ENCODE data around the gene GLCCI1.
"Not testable (repeated sequence)": the region's sequence is repeated elsewhere in the genome, so short reads cannot be mapped to it uniquely, and the experiment has no call there.

Gene GLCCI1

DNA sequence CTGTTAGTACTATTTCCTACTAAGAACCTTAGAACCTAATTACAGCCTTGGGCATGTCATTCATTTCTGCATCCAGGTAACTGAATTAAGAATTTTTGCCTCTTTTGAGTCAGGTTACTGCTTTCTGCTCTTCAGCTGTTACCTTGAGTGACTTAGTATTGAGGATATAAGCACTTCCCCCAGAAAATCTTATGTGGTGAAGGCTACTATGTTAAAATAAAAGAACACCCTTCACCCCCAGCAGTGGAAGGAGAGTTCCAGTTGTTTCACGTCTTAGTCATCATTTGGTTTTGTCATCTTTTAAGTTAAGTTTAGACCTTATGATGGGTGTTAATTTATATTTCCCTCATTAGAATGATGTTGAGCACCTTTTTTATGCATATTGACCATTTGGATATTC is 82.8 kb downstream of the GLCCI1 start:
- no peak for DNase-seq (ENCODE audit: low spot score)

DNA sequence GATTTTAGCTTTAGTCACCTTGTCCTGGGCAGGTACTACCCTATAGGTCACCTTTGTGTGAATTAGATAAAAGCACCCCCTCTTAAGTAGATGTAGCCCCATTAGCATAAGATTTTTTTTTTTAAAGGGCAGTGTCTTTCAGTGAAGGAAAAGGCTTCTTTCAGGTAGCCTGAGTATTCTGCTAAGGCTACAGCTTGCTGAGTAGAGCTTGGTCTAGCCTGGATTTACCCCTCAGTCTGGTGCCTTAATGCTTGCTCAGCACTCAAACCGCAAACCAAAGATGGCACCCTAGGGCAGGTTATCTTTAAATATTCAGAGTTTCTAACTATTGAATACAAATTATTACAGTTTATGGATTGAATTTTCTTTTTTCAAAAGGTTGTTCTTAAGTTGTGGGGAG is 83.4 kb downstream of the GLCCI1 start:
- no peak for DNase-seq (ENCODE audit: low spot score)

DNA sequence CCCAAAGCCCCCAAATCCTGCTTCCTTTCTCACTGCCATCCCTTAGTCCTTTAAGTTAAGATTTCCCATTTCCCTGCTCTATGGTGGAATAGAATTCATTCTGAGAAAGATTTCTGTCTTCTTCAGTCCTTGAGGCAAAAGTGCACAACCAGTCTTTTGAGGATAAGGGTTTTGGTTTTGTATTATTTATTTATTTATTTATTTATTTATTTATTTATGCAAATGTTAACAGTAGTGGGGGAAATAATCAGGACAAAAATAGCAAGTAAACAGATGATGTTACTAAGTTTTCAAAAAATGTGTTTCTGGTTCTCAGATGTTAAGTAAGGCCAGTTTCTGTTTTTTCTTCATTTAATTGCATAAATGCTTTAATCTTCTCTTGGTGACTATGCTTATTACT is 84.2 kb downstream of the GLCCI1 start:
- no peak for DNase-seq (ENCODE audit: low spot score)

DNA sequence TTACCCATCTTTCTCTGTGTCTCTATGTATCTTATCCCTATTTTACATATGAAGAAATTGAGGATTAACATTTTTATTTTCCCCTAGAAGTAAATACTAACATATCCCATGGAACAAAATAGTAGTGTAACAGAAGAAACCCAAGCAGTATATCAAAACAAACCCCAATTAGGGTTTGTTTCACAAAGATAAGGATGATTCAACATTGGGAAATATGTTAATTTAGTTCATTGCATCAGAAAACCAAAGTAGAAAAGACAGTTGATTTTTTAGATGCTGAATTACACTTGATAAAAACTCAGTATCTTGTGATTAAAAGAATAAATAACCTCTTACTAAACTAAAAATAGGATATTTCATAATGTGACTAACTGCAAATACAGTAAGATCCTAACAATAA is 87.8 kb downstream of the GLCCI1 start:
- DNase-seq (ENCODE audit: low spot score), result no peak

- DNase-seq (ENCODE audit: low spot score), result no peak
Measured at GRCh38 chr7:8057566-8057965, 89.0 kb downstream of the GLCCI1 start.

- DNase-seq (ENCODE audit: low spot score), result no peak
Measured at GRCh38 chr7:8058322-8058721, 89.7 kb downstream of the GLCCI1 start.

GRCh38 chr7:8058852-8059251 is 90.3 kb downstream of the GLCCI1 start:
- DNase-seq (ENCODE audit: low spot score), result no peak

DNA sequence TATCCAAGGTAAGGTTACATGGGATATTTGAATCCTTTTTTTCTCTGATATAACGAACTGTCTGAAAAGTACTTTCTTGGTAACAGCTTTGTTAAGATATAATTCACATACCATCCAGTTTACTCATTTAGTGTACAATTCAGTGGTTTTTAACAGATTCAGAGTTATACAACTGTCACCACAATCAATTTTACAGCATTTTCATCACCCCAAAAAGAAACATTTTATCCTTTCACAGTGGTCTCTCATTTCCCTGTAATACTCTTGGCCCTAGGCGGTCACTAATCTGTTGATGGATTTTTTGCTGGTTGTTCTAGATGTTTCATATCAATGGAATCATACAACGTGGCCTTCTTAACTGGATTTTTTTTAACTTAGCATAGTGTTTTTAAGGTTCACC is 91.6 kb downstream of the GLCCI1 start:
- no peak for DNase-seq (ENCODE audit: low spot score)

- not testable (repeated sequence) for DNase-seq (ENCODE audit: low spot score)
Measured at GRCh38 chr7:8063300-8063699, 94.7 kb downstream of the GLCCI1 start.

GRCh38 chr7:8063706-8064297 is 95.2 kb downstream of the GLCCI1 start:
- DNase-seq (ENCODE audit: low spot score), result no peak

GRCh38 chr7:8064828-8065227 is 96.2 kb downstream of the GLCCI1 start:
- no peak for DNase-seq (ENCODE audit: low spot score)

DNA sequence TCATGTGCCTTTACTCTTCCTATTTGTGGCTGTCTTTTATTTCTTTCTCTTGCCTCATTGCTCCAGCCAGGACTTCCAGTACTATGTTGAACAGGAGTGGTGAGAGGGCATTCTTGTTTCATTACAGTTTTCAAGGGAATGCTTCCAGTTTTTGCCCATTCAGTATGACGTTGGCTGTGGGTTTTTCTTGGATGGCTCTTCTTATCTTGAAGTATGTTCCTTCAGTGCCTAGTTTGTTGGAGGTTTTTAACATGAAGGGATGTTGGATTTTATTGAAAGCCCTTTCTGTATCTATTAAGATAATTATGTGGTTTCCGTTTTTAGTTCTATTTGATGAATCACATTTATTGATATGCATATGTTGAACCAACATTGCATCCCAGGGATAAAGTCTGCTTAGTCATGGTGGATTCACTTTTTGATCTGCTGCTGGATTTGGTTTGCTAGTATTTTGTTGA is 96.8 kb downstream of the GLCCI1 start:
- DNase-seq (ENCODE audit: low spot score), result no peak

DNA sequence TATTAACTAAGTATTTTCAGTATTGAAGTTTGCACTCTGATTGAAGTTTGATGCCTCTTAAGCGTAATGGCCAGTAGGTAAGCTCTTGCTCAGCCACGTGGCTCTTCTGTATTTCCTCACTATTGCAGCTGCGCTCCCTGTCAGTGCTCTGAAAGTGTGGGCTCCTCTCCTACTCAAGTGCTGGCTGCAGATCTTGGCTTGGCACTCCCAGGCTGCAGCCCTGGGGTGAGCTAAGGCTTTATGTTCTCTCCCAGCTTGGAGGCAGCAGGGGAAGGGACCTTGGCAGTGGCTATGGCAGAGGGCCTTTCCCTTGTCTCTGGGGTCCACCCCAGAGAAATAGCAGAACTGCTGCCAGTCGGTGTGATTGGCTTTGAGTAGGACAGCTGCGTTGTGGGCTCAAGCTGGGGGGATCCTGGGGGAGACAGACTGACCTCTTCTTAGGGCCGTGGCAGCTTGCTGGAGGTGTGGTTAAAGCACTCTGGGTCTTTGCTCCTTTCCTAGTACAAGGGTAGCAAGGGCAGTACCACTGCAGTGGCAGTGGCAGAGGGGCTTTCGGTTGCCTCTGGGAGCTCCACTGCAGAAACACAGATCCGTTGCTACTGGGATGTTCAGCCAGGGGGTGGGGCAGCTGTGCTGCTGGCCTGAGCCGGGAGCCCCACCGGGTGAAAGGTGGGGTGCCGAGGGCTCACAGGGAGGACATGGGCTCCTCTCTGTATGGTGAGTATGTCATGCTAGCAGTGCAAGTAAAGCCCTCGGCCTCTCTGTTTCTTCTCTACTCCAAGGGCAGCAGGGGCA is 100.5 kb downstream of the GLCCI1 start:
- DNase-seq (ENCODE audit: low spot score), result peak; percentile 35

GRCh38 chr7:8070451-8071180 is 102.0 kb downstream of the GLCCI1 start:
- no peak for DNase-seq (ENCODE audit: low spot score)

DNA sequence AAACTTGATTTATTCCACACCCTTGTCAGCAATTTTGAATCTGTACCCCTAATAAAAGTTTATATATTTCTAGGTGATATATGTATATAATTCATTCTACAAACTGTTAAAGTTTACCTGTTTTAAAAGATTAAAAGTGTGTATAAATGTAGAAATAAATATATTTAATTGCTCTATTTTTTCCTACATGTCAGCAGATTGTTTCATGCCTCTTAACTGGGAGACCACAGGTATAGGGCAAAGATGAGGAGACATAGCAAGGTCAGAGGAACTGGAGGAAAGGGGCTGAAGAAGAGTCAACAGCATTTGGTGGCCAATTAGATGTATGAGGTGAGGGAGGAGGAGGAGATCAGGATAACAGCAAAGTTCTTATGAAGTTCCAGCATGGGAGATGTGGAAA is 109.8 kb downstream of the GLCCI1 start:
- no peak for DNase-seq (ENCODE audit: low spot score)

DNA sequence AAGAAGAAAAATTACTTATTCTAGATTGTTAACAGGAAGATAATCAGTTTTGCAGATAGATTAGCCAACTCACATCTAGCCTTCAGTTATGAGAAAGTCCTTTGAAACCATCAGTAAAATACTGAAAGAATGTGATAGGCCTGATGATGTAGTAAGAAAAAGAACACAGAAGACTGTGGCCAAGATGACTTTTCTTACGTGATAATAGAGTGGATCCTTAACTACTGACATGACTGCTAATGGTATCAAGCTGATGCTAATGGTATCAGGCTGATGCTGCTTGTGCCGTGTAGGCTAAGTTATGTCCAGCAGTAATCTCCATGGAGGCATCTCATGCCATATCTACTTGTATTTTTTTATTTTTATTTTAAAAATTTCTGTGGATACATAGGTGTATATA is 114.2 kb downstream of the GLCCI1 start:
- DNase-seq (ENCODE audit: low spot score), result no peak

DNA sequence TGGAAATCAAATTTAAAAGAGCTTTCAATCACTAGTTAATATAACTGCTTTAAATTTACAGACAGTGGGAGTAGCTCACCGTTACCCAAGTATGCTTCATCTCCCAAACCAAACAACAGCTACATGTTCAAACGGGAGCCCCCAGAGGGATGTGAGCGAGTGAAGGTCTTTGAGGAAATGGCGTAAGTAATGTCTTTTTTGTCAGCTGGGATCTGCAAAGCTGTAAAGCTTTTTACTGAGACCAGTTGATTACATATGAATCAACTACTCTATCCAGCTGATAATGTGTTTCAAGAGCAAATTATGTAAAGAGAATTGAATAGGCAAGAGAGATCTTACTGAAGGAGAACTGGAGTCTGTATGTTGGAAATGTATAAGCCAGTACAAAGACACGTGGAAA is 116.2 kb downstream of the GLCCI1 start:
- no peak for DNase-seq (ENCODE audit: low spot score)

- no peak for DNase-seq (ENCODE audit: low spot score)
Measured at GRCh38 chr7:8085420-8085819, 116.8 kb downstream of the GLCCI1 start.

GRCh38 chr7:8086239-8086638 is 117.6 kb downstream of the GLCCI1 start:
- DNase-seq (ENCODE audit: low spot score), result no peak

DNA sequence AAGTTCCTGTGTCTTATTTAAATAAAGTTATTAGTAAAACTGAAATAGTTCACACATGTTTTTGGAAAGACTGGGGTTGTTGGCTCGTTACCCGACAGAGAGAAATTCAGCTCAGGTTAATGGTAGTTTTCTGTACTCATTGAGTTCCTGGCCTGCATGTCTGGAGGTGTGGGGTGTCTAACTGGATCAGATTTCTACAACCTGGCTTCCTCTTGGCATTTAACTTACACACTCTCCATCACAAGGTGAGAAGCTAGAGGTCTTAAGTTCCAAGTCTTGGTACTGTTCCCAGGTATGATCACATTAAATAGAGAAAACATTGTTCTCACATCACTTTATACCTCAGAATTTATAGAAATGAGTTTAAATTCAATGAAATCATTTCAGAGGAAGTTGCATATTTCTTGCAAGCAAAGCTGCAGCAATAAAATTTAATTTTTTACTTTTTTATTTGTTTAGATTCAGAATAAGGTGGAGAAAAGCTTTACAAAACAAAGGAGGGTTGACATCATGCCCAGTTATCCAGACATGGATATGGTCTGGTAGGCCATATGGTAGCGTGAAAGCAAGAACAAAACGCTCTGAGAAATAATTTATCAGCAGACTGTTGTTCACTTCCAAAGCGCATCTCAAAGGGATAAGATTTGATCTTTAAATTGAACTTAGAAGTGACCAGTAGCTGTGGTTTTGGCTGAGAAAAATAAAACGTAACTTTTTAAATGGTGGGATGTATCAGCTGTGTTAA is 120.6 kb downstream of the GLCCI1 start:
- DNase-seq (ENCODE audit: low spot score), result no peak

GRCh38 chr7:8092140-8092539 is 123.5 kb downstream of the GLCCI1 start:
- DNase-seq (ENCODE audit: low spot score), result no peak
